Calu3 (cell line): ENCODE measurements around the gene CDYL. TPM values are rescaled to one million over a fixed set of nuclear protein-coding genes. Genes with fewer than 3 reads are reported as not detected.

ENCODE experiments used
- BruUV-seq: library from RNA; stranded (reverse); fragments of 400-500 nt; replicated peaks from 2 replicates; lab custom pipeline; 2021; lab: Mats Ljungman, UMichigan
- CTCF ChIA-PET: fragments of 300-600 bp; sonication (Branson Sonifier 250); formaldehyde crosslinking; loops from one replicate; lab custom pipeline; 2022; ENCODE audit warnings: antibody characterized with exemption; lab: Charles Lee
- DNase-seq: peaks from one replicate; pipeline ENCODE4 v3.0.0; 2022
- H3K27ac Mint-ChIP-seq: one replicate; pipeline ENCODE4 v1.8.0; 2022; ENCODE audit warnings: mixed read lengths; ENCODE audit not compliant: unreplicated experiment
- H3K27me3 Mint-ChIP-seq: one replicate; pipeline ENCODE4 v1.8.0; 2022; ENCODE audit warnings: mixed read lengths; ENCODE audit not compliant: unreplicated experiment
- H3K36me3 Mint-ChIP-seq: one replicate; pipeline ENCODE4 v1.8.0; 2022; ENCODE audit warnings: mild to moderate bottlenecking, moderate library complexity, mixed read lengths; ENCODE audit not compliant: insufficient read depth, unreplicated experiment
- H3K4me1 Mint-ChIP-seq: one replicate; pipeline ENCODE4 v1.8.0; 2022; ENCODE audit warnings: mild to moderate bottlenecking, low read depth, mixed read lengths; ENCODE audit not compliant: unreplicated experiment
- H3K4me3 Mint-ChIP-seq: one replicate; pipeline ENCODE4 v1.8.0; 2022; ENCODE audit warnings: mild to moderate bottlenecking, low read depth, moderate library complexity, mixed read lengths; ENCODE audit not compliant: unreplicated experiment
- H3K9me3 Mint-ChIP-seq: one replicate; pipeline ENCODE4 v1.8.0; 2022; ENCODE audit warnings: low read depth, mixed read lengths; ENCODE audit not compliant: unreplicated experiment
- CTCF ChIP-seq: fragments of 200-600 bp; IDR thresholded peaks from one replicate; pipeline ENCODE4 v1.8.0; 2022; ENCODE audit warnings: antibody characterized with exemption; ENCODE audit not compliant: unreplicated experiment
- intact Hi-C: fragments of 100-400 bp; cut with micrococcal nuclease; formaldehyde crosslinking; loops from one replicate; pipeline ENCODE4 v1.10.0; 2022; ENCODE audit not compliant: unreplicated experiment
- total RNA-seq: library from RNA; stranded (reverse); gene quantifications from 2 replicates; pipeline ENCODE4 v1.2.3, GENCODE V29; 2022

CDYL gene
- total RNA-seq, 1 experiment from 2014 or later, result 48.9 TPM

- H3K4me3 Mint-ChIP-seq, result no peak overlapping the region
- no TSS peak for BruUV-seq
- H3K9me3 Mint-ChIP-seq, result peaks cover 2% of the 10 kb centered on the region
- no peak for TF ChIP-seq CTCF
- CTCF ChIA-PET, result no interaction called here
- H3K27me3 Mint-ChIP-seq, result no peaks in the 10 kb centered on the region
- H3K36me3 Mint-ChIP-seq, result no peaks in the 10 kb centered on the region
- DNase-seq, result no peak
- intact Hi-C loops, result loop anchor here (10.0 kb wide), 1 partner anchor 488 kb away; no protein-coding TSS in a partner anchor
- peaks cover 5% of the 10 kb centered on the region for H3K4me1 Mint-ChIP-seq
- H3K27ac Mint-ChIP-seq, result no peak overlapping the region
These were observed 26.2 kb downstream of the CDYL start for GRCh38 chr6:4802312-4802935.

GRCh38 chr6:4803343-4803744, 27.1 kb downstream of the CDYL start:
- no peak for DNase-seq
- H3K27ac Mint-ChIP-seq, result no peak overlapping the region
- no TSS peak for BruUV-seq
- H3K4me3 Mint-ChIP-seq, result no peak overlapping the region
- no peak for TF ChIP-seq CTCF
- no peaks in the 10 kb centered on the region for H3K27me3 Mint-ChIP-seq
- no peaks in the 10 kb centered on the region for H3K36me3 Mint-ChIP-seq
- no peaks in the 10 kb centered on the region for H3K4me1 Mint-ChIP-seq
- CTCF ChIA-PET, result no interaction called here
- H3K9me3 Mint-ChIP-seq, result peaks cover 2% of the 10 kb centered on the region
- intact Hi-C loops, result loop anchor here (10.0 kb wide), 1 partner anchor 489 kb away; no protein-coding TSS in a partner anchor

GRCh38 chr6:4804095-4804494, 27.9 kb downstream of the CDYL start:
- no peak overlapping the region for H3K27ac Mint-ChIP-seq
- TF ChIP-seq CTCF, result no peak
- CTCF ChIA-PET, result no interaction called here
- H3K4me1 Mint-ChIP-seq, result no peaks in the 10 kb centered on the region
- no peaks in the 10 kb centered on the region for H3K36me3 Mint-ChIP-seq
- BruUV-seq, result no TSS peak
- H3K9me3 Mint-ChIP-seq, result peaks cover 2% of the 10 kb centered on the region
- DNase-seq, result no peak
- H3K4me3 Mint-ChIP-seq, result no peak overlapping the region
- intact Hi-C loops, result loop anchor here (10.0 kb wide), 1 partner anchor 489 kb away; no protein-coding TSS in a partner anchor
- no peaks in the 10 kb centered on the region for H3K27me3 Mint-ChIP-seq

GRCh38 chr6:4805553-4806336, 29.5 kb downstream of the CDYL start:
- peak; percentile 55 for TF ChIP-seq CTCF
- no TSS peak for BruUV-seq
- intact Hi-C loops, result loop anchor here (10.0 kb wide), 1 partner anchor 491 kb away; no protein-coding TSS in a partner anchor
- Mint-ChIP-seq H3K27me3 (no peaks in the 10 kb centered on the region), H3K36me3 (no peaks in the 10 kb centered on the region), H3K4me3 (no peak overlapping the region), H3K9me3 (no peaks in the 10 kb centered on the region), H3K27ac (no peak overlapping the region), H3K4me1 (peaks cover 10% of the 10 kb centered on the region)
- DNase-seq, result peak; percentile 62
- CTCF ChIA-PET, result no interaction called here
